C1 segment of cervical spinal cord (tissue), 14 donors: ENCODE data around the gene ZNF672.
A peak's percentile ranks its signal among the peaks of the same experiment; 100 is the strongest.

Experiments used
- DNase-seq, 14 donors: peaks; one replicate each; lab custom pipeline; 2025; lab: John Stamatoyannopoulos, UW

ZNF672 gene

GRCh38 chr1:248831842-248832241 lies 6.2 kb upstream of the ZNF672 start:
- DNase-seq, result no peak

DNA sequence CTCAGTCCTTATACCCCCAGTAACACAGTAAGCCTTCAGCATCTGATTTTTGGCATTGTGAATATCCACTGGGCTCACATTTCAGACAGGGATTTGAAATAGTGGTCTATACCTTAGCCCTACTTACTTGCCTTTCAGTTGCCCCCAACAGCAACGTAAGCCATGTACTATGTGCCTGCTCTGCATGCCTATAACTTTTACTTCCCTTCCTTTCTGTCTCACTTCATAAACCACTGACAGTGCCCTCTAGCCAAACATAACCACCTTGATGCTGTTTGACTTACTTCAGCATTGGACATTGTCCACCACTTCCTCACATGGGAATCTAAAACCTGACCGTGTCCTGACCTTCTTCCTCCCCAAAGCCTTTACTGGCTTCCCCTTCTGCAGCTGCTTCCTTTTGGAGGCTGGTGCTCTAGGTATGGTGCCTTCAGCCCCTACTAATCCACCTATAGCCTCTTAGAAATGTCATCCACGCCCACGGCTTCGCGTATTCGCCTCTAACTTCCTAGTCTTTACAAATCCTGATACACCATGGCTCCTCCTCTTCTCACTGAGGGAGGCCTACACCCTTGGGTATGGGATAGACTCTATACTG lies 3.6 kb upstream of the ZNF672 start:
- DNase-seq, result no peak

- DNase-seq, result no peak
These were observed 811 bp upstream of the ZNF672 start for GRCh38 chr1:248837045-248837780.

DNA sequence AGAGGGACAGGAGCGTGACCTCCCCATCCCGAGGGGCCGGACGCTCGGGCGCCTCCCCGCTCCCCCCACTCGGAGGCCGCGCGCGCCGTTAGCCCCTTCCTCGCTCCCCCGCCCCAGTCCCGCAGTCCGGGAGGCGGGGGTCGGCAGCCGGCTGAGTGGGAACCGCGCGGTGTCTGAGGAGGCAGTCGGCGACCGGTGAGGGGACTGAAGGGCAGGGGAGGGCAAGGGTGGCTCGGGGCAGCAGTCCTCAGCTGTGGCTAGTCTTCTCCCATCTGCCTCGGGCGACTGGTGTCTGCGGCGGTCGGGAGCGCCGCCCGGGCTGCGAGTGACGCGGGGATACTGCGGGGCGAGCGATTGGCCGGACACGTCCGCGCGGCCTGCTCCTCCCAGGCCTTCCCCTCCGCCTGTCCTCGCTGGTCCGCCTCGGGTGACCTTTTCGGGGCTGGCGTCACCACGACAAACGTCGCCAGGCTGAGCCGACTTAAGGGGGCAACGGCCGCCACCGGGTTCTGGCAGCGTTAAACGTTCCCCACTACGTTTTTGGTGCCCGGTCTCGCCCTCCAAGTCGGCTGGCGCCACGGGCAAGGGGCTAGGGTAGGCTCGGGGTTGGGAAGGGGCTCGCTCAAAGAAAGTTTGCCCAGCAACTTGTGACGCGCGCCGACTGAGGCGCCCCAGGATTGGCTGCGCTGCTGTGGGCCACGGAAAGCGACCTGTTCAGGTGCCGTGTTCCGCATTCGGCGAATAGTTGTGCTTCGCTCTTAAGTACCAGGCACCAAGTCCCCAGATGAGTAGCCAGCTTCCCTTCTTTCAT lies 538 bp downstream of the ZNF672 start:
- peak; percentile 69 to 98 (median 94) for DNase-seq

DNA sequence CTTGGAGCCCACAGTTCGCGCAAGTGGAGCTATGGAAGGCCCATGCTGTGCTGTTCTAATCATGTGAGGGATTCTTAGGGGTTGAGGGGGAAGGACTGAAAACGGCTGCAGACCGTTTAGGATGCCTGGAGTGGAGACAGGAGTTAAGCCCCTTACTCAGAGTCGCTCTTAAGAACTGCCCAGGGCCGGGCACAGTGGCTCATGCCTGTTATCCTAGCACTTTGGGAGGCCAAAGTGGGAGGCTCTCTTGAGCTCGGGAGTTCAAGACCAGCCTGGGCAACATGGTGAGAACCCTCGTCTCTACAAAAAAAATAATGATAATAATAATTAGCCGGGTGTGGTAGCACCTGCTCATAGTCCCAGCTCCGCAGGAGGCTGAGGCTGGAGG lies 1.1 kb downstream of the ZNF672 start:
- DNase-seq, result no peak

GRCh38 chr1:248840946-248841345 lies 2.9 kb downstream of the ZNF672 start:
- DNase-seq, result no peak

DNA sequence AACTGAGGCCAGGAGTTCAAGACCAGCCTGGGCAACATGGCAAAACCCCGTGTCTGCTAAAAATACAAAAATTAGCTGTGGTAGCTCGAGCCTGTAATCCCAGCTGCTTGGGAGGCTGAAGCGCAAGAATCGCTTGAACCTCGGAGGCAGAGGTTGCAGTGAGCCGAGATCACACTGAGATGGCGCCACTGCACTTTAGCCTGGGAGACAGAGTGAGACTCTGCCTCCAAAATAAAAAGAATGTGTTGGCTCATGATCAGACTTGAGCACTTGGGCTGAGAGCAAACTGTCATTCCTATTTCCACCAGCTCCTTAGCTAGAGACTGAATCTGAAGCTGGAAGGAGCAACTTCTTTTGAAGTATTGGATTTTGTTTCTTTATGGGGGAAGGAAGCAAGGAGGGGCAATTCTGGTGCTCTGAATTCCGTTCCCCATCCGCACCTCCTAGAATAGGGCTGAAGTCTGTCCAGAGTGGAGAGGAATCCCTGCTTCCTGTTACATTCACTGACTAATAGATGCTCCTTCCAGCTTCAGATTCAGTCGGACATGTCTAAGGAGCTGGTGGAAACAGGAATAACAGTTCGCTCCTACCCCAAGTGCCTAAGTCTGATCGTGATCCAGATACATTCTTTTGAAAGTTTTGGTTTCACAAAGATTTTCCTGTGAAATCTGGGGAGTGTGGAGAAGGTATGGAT lies 3.8 kb downstream of the ZNF672 start:
- DNase-seq, result no peak

DNA sequence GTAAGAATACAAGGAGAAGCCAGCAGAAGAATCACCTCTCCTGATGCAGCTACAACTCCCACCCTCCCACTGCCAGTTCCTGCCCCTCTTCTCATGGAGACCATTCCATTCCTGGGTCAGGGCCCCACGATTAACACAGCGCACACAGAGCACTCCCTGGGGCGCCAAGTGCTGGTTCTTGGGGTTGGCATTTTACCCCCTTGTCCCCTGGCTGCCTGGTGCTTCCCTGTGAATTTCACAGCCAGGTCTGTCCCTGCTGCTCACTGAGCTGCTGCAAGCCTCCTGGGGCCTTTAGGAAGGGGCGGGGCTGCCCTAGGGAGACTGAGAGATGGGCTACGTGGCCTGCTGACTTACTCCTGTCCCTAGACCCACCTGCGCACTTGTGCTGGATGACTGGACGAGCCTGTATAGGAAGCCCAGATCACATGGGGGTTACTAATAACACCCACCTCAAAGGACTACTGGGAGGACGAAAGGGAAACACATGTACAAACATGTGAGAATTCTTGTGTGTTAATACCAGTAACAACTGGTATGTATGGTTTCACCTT lies 4.8 kb downstream of the ZNF672 start:
- no peak for DNase-seq

DNA sequence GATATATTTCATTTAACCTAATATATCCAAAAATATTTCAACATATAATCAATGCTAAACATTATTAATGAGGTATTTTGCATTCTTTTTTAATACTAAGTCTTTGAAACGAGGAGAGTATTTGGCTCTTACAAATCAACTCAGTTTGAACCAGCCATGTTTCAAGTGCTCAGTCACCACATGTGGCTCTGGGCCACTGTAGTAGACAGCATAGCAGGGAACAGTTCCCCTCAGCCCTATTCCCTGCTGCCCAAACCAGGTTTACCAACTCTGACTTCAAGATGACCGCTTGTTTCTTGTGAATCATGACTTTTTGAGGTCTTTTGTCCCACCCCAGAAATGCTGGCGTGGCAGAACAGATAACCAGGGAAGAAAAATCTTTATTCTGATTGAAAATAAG lies 5.7 kb downstream of the ZNF672 start:
- no peak for DNase-seq

GRCh38 chr1:248844526-248844925 lies 6.5 kb downstream of the ZNF672 start:
- no peak for DNase-seq

DNA sequence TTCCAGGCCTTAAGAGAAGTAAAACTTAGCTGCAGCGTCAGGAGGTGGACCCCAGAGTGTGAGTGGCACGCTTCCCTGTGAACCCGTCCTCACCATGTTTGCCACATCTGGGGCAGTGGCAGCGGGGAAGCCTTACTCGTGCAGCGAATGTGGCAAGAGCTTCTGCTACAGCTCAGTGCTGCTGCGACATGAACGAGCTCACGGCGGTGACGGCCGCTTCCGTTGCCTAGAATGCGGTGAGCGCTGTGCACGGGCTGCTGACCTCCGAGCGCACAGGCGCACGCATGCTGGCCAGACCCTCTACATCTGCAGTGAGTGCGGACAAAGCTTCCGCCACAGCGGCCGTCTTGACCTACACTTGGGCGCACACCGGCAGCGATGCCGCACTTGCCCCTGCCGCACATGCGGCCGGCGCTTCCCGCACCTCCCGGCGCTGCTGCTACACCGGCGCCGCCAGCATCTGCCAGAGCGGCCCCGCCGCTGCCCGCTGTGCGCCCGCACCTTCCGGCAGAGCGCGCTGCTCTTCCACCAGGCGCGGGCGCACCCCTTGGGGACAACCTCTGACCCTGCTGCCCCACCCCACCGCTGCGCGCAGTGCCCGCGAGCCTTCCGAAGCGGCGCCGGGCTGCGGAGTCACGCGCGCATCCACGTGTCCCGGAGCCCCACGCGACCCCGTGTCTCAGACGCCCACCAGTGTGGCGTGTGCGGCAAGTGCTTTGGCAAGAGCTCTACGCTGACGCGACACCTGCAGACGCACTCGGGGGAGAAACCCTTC lies 9.3 kb downstream of the ZNF672 start:
- DNase-seq, result no peak

- DNase-seq, result no peak
These were observed 10.0 kb downstream of the ZNF672 start for GRCh38 chr1:248847956-248848561.

GRCh38 chr1:248848602-248849001 lies 10.6 kb downstream of the ZNF672 start:
- no peak for DNase-seq

- DNase-seq, result no peak
These were observed 11.1 kb downstream of the ZNF672 start for GRCh38 chr1:248849152-248849551.

- no peak for DNase-seq
These were observed 11.6 kb downstream of the ZNF672 start for GRCh38 chr1:248849637-248850036.

GRCh38 chr1:248850124-248850523 lies 12.1 kb downstream of the ZNF672 start:
- no peak for DNase-seq

GRCh38 chr1:248850536-248851251 lies 12.7 kb downstream of the ZNF672 start:
- DNase-seq, result no peak

DNA sequence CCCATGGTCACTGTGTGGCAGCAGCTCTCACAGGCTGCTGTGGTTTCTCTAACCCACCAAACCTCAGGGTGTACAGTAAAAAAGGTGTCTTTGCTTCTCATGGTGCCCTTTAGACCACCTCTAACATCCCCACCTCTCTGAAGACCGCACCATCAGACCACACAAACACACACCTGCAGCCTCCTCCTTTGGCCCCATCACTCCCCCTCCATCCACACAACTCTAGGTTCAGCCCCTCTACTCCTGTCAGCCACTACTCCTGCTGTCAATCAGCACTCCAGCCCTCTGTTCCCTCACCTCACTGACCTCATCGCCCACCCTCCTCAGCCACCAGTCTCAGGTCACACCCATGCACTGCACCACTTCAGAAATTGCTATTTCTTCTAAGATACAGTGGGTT lies 13.4 kb downstream of the ZNF672 start:
- no peak for DNase-seq

DNA sequence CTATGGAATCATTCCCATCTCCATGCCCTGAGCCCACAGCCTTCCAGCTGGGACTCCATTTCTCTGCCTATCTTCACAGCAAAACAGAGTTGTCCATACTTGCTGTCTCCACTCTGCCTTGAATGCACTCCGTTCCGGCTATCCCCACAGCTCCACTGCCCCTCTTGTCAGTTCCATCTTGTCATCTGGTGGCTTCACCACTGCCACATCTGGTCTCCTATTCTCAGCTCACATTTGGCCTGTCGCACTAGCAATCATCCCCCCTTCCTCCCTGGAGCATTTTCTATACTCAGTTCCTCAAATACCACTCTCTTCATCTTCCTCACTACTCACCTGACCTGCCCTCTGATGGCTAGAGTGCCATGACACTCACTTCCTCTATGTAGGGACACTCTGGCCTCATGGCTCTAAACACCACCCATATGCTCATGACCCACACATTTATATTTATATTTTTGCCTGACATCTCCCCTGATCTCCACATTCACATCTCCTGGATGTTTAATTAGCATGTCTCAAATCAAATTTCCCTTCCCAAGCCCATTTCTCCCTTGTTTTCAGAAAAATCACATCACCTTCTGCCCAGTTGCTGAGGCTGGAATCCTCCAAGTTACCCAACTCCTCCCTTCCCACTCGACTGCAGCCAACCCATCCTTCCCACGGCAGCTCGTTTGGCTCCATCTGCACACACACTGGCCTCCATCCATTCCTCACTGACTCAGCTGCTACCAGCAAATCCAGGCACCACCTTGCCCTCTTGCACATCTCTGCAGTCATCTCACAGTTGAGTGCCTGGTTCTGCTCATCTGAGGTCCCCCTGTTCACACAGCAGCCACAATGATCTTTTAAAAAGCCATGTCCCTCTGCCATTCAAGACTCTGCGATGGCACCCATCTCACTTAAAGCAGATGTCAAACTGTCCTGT lies 14.7 kb downstream of the ZNF672 start:
- DNase-seq, result peak in 1 of 14 donors; percentile 55
